Small intestine (tissue), 7 donors: ENCODE measurements around the gene UBR4. TPM values are rescaled to one million over a fixed set of nuclear protein-coding genes. Genes with fewer than 3 reads are reported as not detected.

ENCODE experiments used
- DNase-seq, 2 donors: peaks; one replicate each; pipeline versions ENCODE4 v3.0.0 to v3.0.0-alpha.2; 2013
- FAIRE-seq: peaks from 2 replicates; lab custom pipeline; 2012; peaks lifted over from hg19 to GRCh38; lab: Jason Lieb, UNC
- H3K27ac ChIP-seq, 3 donors: one replicate each; pipeline ENCODE4 v1.5.1; 2013; ENCODE audit warnings: low read length in 2 of 3, mild to moderate bottlenecking in 2 of 3, control low read depth in 1 of 3, inconsistent platforms in 1 of 3, low read depth in 1 of 3, moderate library complexity in 1 of 3
- H3K27me3 ChIP-seq, 3 donors: one replicate each; pipeline ENCODE4 v1.6.1; 2013; ENCODE audit warnings: low read length in 3 of 3, inconsistent platforms in 1 of 3; ENCODE audit not compliant: control insufficient read depth in 3 of 3, insufficient read depth in 3 of 3
- H3K36me3 ChIP-seq, 3 donors: one replicate each; pipeline ENCODE4 v1.6.1; 2013; ENCODE audit warnings: low read length in 3 of 3, inconsistent platforms in 1 of 3, low read depth in 1 of 3, mild to moderate bottlenecking in 1 of 3, moderate library complexity in 1 of 3; ENCODE audit not compliant: control insufficient read depth in 3 of 3, insufficient read depth in 2 of 3
- H3K4me1 ChIP-seq, 3 donors: one replicate each; pipeline ENCODE4 v1.6.1; 2013; ENCODE audit warnings: low read length in 2 of 3, inconsistent platforms in 1 of 3, low read depth in 1 of 3, mild to moderate bottlenecking in 1 of 3, moderate library complexity in 1 of 3; ENCODE audit not compliant: control insufficient read depth in 3 of 3, insufficient read depth in 2 of 3
- H3K4me3 ChIP-seq, 3 donors: one replicate each; pipeline ENCODE4 v1.5.1; 2013; ENCODE audit warnings: low read length in 3 of 3, control low read depth in 1 of 3, inconsistent platforms in 1 of 3, low read depth in 1 of 3, mild to moderate bottlenecking in 1 of 3, moderate library complexity in 1 of 3
- H3K9me3 ChIP-seq, 2 donors: one replicate each; pipeline ENCODE4 v1.6.1; 2013; ENCODE audit warnings: low read depth in 1 of 2, low read length in 1 of 2; ENCODE audit not compliant: control insufficient read depth in 2 of 2, insufficient read depth in 1 of 2
- WGBS, 3 donors: extraction: QIAGEN DNeasy Blood & Tissue Kit; methylation state at CpG; one replicate each; pipeline ENCODE4 v1.1.7; 2013; 5-methylcytosine and 5-hydroxymethylcytosine counted together
- polyA plus RNA-seq, 4 donors: library from polyadenylated mRNA; stranded (reverse) in 3 of 4; unstranded in 1 of 4; fragments of 200-250 nt in 3 of 4; fragments of 120-200 nt in 1 of 4; gene quantifications; one replicate each; pipeline versions ENCODE4 v1.2.1 to v1.2.3, GENCODE V29; 2013
- donor health status: healthy with polysubstance abuse.
- donor health status: control.
- donor health status: control.
- donor health status: Bipolar disorder and iron deficiency.
- donor health status: healthy.

UBR4 gene
- polyA plus RNA-seq, 4 donors = 85.9 to 275 (median 143) TPM

GRCh38 chr1:19079541-19080472 is 130.3 kb downstream of the UBR4 start:
- Histone ChIP-seq H3K27ac (no peak overlapping the region), H3K36me3 (peaks cover 26 to 93% (median 54%) of the 10 kb centered on the region in 3 donors), H3K9me3 (no peaks in the 10 kb centered on the region), H3K4me3 (no peak overlapping the region), H3K4me1 (peaks cover 0 to 23% (median 5%) of the 10 kb centered on the region in 3 donors), H3K27me3 (no peaks in the 10 kb centered on the region)
- 65 to 80% (median 76%) methylated on average over 16 of the region's 16 CpGs for WGBS, 3 donors
- DNase-seq = peak; percentile 35 to 47
- FAIRE-seq = no peak

DNA sequence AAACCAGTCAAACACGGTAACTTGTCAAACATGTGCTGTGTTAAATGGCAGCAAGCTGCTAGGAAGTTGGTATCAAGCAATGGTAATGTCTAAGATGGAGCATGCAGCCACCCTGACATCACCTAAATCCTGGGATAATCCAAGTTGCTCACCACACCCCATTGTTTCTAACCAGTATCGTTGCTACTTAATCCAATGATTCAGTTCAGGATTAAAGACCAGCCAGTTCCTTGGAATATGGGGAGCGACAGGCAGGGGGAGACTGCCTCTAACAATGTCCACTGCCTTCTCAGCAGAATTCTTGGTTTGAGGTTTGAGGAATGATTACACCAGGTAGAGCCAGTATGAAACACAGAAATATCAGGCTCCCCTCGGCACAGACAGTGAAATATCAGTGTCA is 131.5 kb downstream of the UBR4 start:
- no peaks in the 10 kb centered on the region for H3K9me3 ChIP-seq
- H3K36me3 ChIP-seq = peaks cover 22 to 93% (median 42%) of the 10 kb centered on the region in 3 donors
- H3K27me3 ChIP-seq = no peaks in the 10 kb centered on the region
- H3K4me3 ChIP-seq = no peak overlapping the region
- H3K27ac ChIP-seq = no peak overlapping the region
- 91 to 97% (median 94%) methylated on average over 4 of the region's 4 CpGs for WGBS, 3 donors
- FAIRE-seq (no peak), DNase-seq (no peak)
- H3K4me1 ChIP-seq = peaks cover 0 to 23% (median 5%) of the 10 kb centered on the region in 3 donors

GRCh38 chr1:19076841-19077616 is 133.0 kb downstream of the UBR4 start:
- H3K27ac ChIP-seq = no peak overlapping the region
- H3K4me1 ChIP-seq = peaks cover 0 to 23% (median 5%) of the 10 kb centered on the region in 3 donors
- no peak for FAIRE-seq

DNA sequence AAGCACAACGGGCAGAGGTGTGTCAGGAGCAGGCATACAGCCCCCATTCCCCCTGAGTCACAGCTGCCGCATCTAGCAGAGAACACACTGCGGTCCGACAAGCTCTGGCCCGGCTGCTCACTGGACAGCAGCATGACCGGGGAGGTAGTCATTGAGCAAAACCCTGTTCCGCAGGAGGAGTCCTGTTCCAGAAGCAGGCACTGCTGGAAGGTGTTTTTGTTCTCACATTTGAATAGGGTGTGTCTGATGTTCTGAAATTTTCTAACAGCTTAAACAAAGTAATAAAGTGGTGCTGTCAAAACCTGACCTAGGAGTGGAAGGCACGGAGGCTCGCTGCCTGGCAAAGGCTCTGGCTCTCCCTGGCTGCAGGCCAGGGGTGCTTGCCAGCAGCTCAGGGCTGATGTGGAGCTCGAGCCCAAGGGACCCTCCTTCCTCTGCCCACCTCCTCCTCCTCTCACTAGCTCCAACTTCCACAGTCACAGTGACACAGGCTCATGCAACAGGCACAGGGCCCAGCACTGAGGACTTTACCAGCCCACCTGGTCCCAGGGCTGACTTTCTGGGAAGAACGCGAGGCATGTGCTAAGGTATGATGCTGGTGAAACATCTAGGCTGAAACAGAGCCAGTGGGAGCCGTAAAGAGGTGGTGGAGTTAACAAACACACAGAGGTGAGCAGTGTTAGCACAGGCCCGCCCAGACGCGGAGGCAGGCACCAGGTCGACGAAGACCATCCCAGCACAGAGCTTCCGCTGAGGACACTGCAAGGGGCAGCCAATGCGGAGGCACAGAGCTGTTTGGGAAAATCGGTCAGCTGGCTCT is 135.0 kb downstream of the UBR4 start:
- H3K27ac ChIP-seq = no peak overlapping the region
- H3K36me3 ChIP-seq = peaks cover 22 to 75% (median 24%) of the 10 kb centered on the region in 3 donors
- no peaks in the 10 kb centered on the region for H3K9me3 ChIP-seq
- FAIRE-seq (no peak), DNase-seq (no peak)
- 66 to 75% (median 69%) methylated on average over 21 of the region's 21 CpGs for WGBS, 3 donors
- peaks cover 0 to 9% (median 0%) of the 10 kb centered on the region in 3 donors for H3K4me1 ChIP-seq
- H3K27me3 ChIP-seq = no peaks in the 10 kb centered on the region
- no peak overlapping the region for H3K4me3 ChIP-seq

More at GRCh38 chr1:19076841-19077616, 133.0 kb downstream of the UBR4 start:
- no peak for DNase-seq
- peaks cover 25 to 92% (median 30%) of the 10 kb centered on the region in 3 donors for H3K36me3 ChIP-seq
- 92 to 94% (median 92%) methylated on average over 20 of the region's 20 CpGs for WGBS, 3 donors
- no peak overlapping the region for H3K4me3 ChIP-seq
- no peaks in the 10 kb centered on the region for H3K27me3 ChIP-seq
- no peaks in the 10 kb centered on the region for H3K9me3 ChIP-seq

GRCh38 chr1:19074361-19074901 is 135.6 kb downstream of the UBR4 start:
- no peak overlapping the region for H3K4me3 ChIP-seq
- H3K27ac ChIP-seq = peak overlapping the region in 1 of 3 donors; percentile 20
- DNase-seq (peak in 1 of 2 donors; percentile 48), FAIRE-seq (no peak)
- no peaks in the 10 kb centered on the region for H3K9me3 ChIP-seq
- no peaks in the 10 kb centered on the region for H3K27me3 ChIP-seq
- WGBS, 3 donors = 78 to 84% (median 80%) methylated on average over 17 of the region's 17 CpGs
- H3K36me3 ChIP-seq = peaks cover 22 to 69% (median 24%) of the 10 kb centered on the region in 3 donors
- H3K4me1 ChIP-seq = peaks cover 0 to 2% (median 0%) of the 10 kb centered on the region in 3 donors

GRCh38 chr1:19073311-19074186 is 136.5 kb downstream of the UBR4 start:
- 86 to 91% (median 87%) methylated on average over 23 of the region's 23 CpGs for WGBS, 3 donors
- H3K36me3 ChIP-seq = peaks cover 19 to 63% (median 20%) of the 10 kb centered on the region in 3 donors
- H3K9me3 ChIP-seq = no peaks in the 10 kb centered on the region
- FAIRE-seq = no peak
- no peak overlapping the region for H3K4me3 ChIP-seq
- H3K27ac ChIP-seq = peak overlapping the region in 1 of 3 donors; percentile 20
- no peaks in the 10 kb centered on the region for H3K27me3 ChIP-seq
- no peak for DNase-seq
- no peaks in the 10 kb centered on the region for H3K4me1 ChIP-seq

- WGBS, 3 donors = 84 to 86% (median 84%) methylated on average over 12 of the region's 12 CpGs
- no peak for DNase-seq
- H3K27me3 ChIP-seq = peaks cover 0 to 2% (median 0%) of the 10 kb centered on the region in 3 donors
- H3K27ac ChIP-seq = no peak overlapping the region
- peaks cover 14 to 53% (median 18%) of the 10 kb centered on the region in 3 donors for H3K36me3 ChIP-seq
- no peaks in the 10 kb centered on the region for H3K4me1 ChIP-seq
- H3K4me3 ChIP-seq = no peak overlapping the region
- H3K9me3 ChIP-seq = no peaks in the 10 kb centered on the region
- no peak for FAIRE-seq
These were observed 137.6 kb downstream of the UBR4 start for GRCh38 chr1:19072285-19072981.
